ENCODE measurements around the gene ZC3H14. TPM values are rescaled to one million over a fixed set of nuclear protein-coding genes. Genes with fewer than 3 reads are reported as not detected.

Gene ZC3H14
- polyA plus RNA-seq, 3 donors: 18.9 to 30.2 (median 27.1) TPM

DNA sequence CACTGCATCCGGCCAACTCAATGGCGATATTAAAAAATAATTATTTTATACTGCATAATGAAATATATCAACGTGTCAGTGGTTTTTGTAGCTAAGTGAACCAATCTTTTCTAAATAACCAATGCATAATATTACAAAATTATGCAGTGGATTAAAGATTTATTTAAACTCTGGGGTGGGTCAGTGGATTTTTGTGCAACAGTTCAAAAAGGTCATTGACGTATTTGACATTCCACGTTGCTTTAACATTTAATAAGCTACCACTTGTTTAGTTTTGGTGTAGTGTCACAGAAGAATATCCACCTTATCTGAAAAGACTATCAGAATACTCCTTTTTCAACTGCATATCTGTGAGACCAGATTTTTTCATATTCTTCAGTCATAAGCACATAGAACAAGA is 2.6 kb downstream of the ZC3H14 start:
- H3K4me3 Mint-ChIP-seq: no peak overlapping the region
- no CpG with 5 or more reads among the region's 5 CpGs for WGBS (ENCODE audit: insufficient coverage)
- H3K4me3 ChIP-seq (replicated peaks in 1 of 3; ENCODE audit: low read depth in 2 of 3, low read length in 3 of 3): no peak overlapping the region

GRCh38 chr14:88568196-88568595 is 5.4 kb downstream of the ZC3H14 start:
- peaks cover 18% of the 10 kb centered on the region for H3K79me2 ChIP-seq (ENCODE audit: insufficient read depth, low read length)
- peaks cover 5 to 9% of the 10 kb centered on the region in 2 donors for H3K9me3 ChIP-seq (replicated peaks in 1 of 2; ENCODE audit: control insufficient read depth in 1 of 2, insufficient read depth in 1 of 2, low read length in 2 of 2)
- peaks cover 8 to 14% of the 10 kb centered on the region in 2 donors for H3K4me1 ChIP-seq (ENCODE audit: control insufficient read depth in 1 of 2, insufficient read depth in 2 of 2, low read length in 2 of 2)
- Mint-ChIP-seq H3K9me3 (peaks cover 4 to 11% (median 9%) of the 10 kb centered on the region in 7 donors), H3K27ac (no peak overlapping the region), H3K27me3 (ENCODE audit: low read depth in 3 of 3) (no peaks in the 10 kb centered on the region), H3K36me3 (peaks cover 47 to 52% of the 10 kb centered on the region in 2 donors), H3K4me1 (peaks cover 13% of the 10 kb centered on the region), H3K4me3 (no peak overlapping the region)
- no peak overlapping the region for H3K4me2 ChIP-seq (replicated peaks; ENCODE audit: extremely low read depth, low read length, poor library complexity, severe bottlenecking)
- WGBS (ENCODE audit: insufficient coverage): no CpG with 5 or more reads among the region's 3 CpGs
- peaks cover 4% of the 10 kb centered on the region for H4K20me1 ChIP-seq (ENCODE audit: insufficient read depth, low read length)
- H3K9ac ChIP-seq (ENCODE audit: insufficient read depth, low read length, poor library complexity, severe bottlenecking): no peak overlapping the region
- intact Hi-C loops (cut with micrococcal nuclease): no loop called here
- peaks cover 54 to 56% of the 10 kb centered on the region in 2 donors for H3K36me3 ChIP-seq (replicated peaks in 1 of 2; ENCODE audit: control insufficient read depth in 1 of 2, insufficient read depth in 2 of 2, low read length in 2 of 2)
- TF ChIP-seq, protein P1, sequence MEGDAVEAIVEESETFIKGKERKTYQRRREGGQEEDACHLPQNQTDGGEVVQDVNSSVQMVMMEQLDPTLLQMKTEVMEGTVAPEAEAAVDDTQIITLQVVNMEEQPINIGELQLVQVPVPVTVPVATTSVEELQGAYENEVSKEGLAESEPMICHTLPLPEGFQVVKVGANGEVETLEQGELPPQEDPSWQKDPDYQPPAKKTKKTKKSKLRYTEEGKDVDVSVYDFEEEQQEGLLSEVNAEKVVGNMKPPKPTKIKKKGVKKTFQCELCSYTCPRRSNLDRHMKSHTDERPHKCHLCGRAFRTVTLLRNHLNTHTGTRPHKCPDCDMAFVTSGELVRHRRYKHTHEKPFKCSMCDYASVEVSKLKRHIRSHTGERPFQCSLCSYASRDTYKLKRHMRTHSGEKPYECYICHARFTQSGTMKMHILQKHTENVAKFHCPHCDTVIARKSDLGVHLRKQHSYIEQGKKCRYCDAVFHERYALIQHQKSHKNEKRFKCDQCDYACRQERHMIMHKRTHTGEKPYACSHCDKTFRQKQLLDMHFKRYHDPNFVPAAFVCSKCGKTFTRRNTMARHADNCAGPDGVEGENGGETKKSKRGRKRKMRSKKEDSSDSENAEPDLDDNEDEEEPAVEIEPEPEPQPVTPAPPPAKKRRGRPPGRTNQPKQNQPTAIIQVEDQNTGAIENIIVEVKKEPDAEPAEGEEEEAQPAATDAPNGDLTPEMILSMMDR (IDR thresholded peaks at IDR 0.05): no peak
- H3K4me3 ChIP-seq (replicated peaks in 1 of 3; ENCODE audit: low read depth in 2 of 3, low read length in 3 of 3): no peak overlapping the region
- no peak overlapping the region for H2AFZ ChIP-seq (ENCODE audit: insufficient read depth, low read depth, low read length, poor library complexity, severe bottlenecking)
- no peaks in the 10 kb centered on the region for H3K27me3 ChIP-seq (ENCODE audit: control insufficient read depth in 2 of 2, insufficient read depth in 2 of 2, low read length in 2 of 2)
- no peak for DNase-seq
- no peak overlapping the region for H3K27ac ChIP-seq (ENCODE audit: low read depth in 1 of 2, low read length in 2 of 2)

More for the DNA sequence above, 2.6 kb downstream of the ZC3H14 start:
- Histone ChIP-seq H3K9me3 (replicated peaks in 1 of 2; ENCODE audit: control insufficient read depth in 1 of 2, insufficient read depth in 1 of 2, low read length in 2 of 2) (peaks cover 5 to 9% of the 10 kb centered on the region in 2 donors), H3K4me2 (replicated peaks; ENCODE audit: extremely low read depth, low read length, poor library complexity, severe bottlenecking) (no peak overlapping the region), H3K27me3 (ENCODE audit: control insufficient read depth in 2 of 2, insufficient read depth in 2 of 2, low read length in 2 of 2) (peaks cover 6 to 12% of the 10 kb centered on the region in 2 donors), H3K27ac (ENCODE audit: low read depth in 1 of 2, low read length in 2 of 2) (no peak overlapping the region), H3K9ac (ENCODE audit: insufficient read depth, low read length, poor library complexity, severe bottlenecking) (no peak overlapping the region), H3K4me1 (ENCODE audit: control insufficient read depth in 1 of 2, insufficient read depth in 2 of 2, low read length in 2 of 2) (peaks cover 14 to 22% of the 10 kb centered on the region in 2 donors), H2AFZ (ENCODE audit: insufficient read depth, low read depth, low read length, poor library complexity, severe bottlenecking) (no peak overlapping the region), H3K36me3 (replicated peaks in 1 of 2; ENCODE audit: control insufficient read depth in 1 of 2, insufficient read depth in 2 of 2, low read length in 2 of 2) (peaks cover 31 to 32% of the 10 kb centered on the region in 2 donors), H4K20me1 (ENCODE audit: insufficient read depth, low read length) (peaks cover 4% of the 10 kb centered on the region), H3K79me2 (ENCODE audit: insufficient read depth, low read length) (peaks cover 18% of the 10 kb centered on the region)
- intact Hi-C loops (cut with micrococcal nuclease): no loop called here
- Mint-ChIP-seq H3K4me1 (peaks cover 20% of the 10 kb centered on the region), H3K27ac (no peak overlapping the region), H3K27me3 (ENCODE audit: low read depth in 3 of 3) (peaks cover 10 to 17% (median 14%) of the 10 kb centered on the region in 3 donors), H3K36me3 (peaks cover 29 to 31% of the 10 kb centered on the region in 2 donors), H3K9me3 (peaks cover 4 to 12% (median 10%) of the 10 kb centered on the region in 7 donors)
- TF ChIP-seq, protein P1 (IDR thresholded peaks at IDR 0.05): no peak
- no peak for DNase-seq
